ENCODE data around the gene PRSS16.
"Not testable (repeated sequence)": the region's sequence is repeated elsewhere in the genome, so short reads cannot be mapped to it uniquely, and the experiment has no call there.

The PRSS16 gene

GRCh38 chr6:27247133-27247836 is at the start of gene PRSS16:
Gene PRSS16, plus strand, starts transcription at chr6:27247701. Its CDS starts 37 bp downstream, at chr6:27247738.
- in situ Hi-C loops (cut with HindIII; ENCODE audit: low sequenced_read_pairs): loop anchor here (10.0 kb wide), 1 partner anchor 48 kb away; no protein-coding TSS in a partner anchor

- in situ Hi-C loops (cut with HindIII; ENCODE audit: low sequenced_read_pairs): no loop called here
These were observed 41.9 kb upstream of the PRSS16 start for GRCh38 chr6:27205375-27206278.

- in situ Hi-C loops (cut with HindIII; ENCODE audit: low sequenced_read_pairs): no loop called here
These were observed 40.7 kb upstream of the PRSS16 start for GRCh38 chr6:27206806-27207205.

GRCh38 chr6:27208042-27208441 is 39.5 kb upstream of the PRSS16 start:
- in situ Hi-C loops (cut with HindIII; ENCODE audit: low sequenced_read_pairs): no loop called here

- in situ Hi-C loops (cut with HindIII; ENCODE audit: low sequenced_read_pairs): no loop called here
These were observed 38.3 kb upstream of the PRSS16 start for GRCh38 chr6:27209196-27209595.

GRCh38 chr6:27209659-27210269 is 37.7 kb upstream of the PRSS16 start:
- in situ Hi-C loops (cut with HindIII; ENCODE audit: low sequenced_read_pairs): no loop called here

- in situ Hi-C loops (cut with HindIII; ENCODE audit: low sequenced_read_pairs): not testable (repeated sequence)
These were observed 34.4 kb upstream of the PRSS16 start for GRCh38 chr6:27213091-27213517.

GRCh38 chr6:27213544-27214125 is 33.9 kb upstream of the PRSS16 start:
- in situ Hi-C loops (cut with HindIII; ENCODE audit: low sequenced_read_pairs): no loop called here

GRCh38 chr6:27214126-27214601 is 33.3 kb upstream of the PRSS16 start:
- in situ Hi-C loops (cut with HindIII; ENCODE audit: low sequenced_read_pairs): no loop called here

- in situ Hi-C loops (cut with HindIII; ENCODE audit: low sequenced_read_pairs): no loop called here
These were observed 30.6 kb upstream of the PRSS16 start for GRCh38 chr6:27216874-27217273.

GRCh38 chr6:27222971-27223370 is 24.5 kb upstream of the PRSS16 start:
- in situ Hi-C loops (cut with HindIII; ENCODE audit: low sequenced_read_pairs): not testable (repeated sequence)

- in situ Hi-C loops (cut with HindIII; ENCODE audit: low sequenced_read_pairs): no loop called here
These were observed 22.8 kb upstream of the PRSS16 start for GRCh38 chr6:27224729-27225128.

GRCh38 chr6:27228963-27229477 is 18.5 kb upstream of the PRSS16 start:
- in situ Hi-C loops (cut with HindIII; ENCODE audit: low sequenced_read_pairs): no loop called here

GRCh38 chr6:27230758-27231111 is 16.8 kb upstream of the PRSS16 start:
- in situ Hi-C loops (cut with HindIII; ENCODE audit: low sequenced_read_pairs): no loop called here

GRCh38 chr6:27234576-27234975 is 12.9 kb upstream of the PRSS16 start:
- in situ Hi-C loops (cut with HindIII; ENCODE audit: low sequenced_read_pairs): no loop called here

GRCh38 chr6:27237089-27237803 is 10.3 kb upstream of the PRSS16 start:
- in situ Hi-C loops (cut with HindIII; ENCODE audit: low sequenced_read_pairs): no loop called here

GRCh38 chr6:27238010-27238983 is 9.2 kb upstream of the PRSS16 start:
- in situ Hi-C loops (cut with HindIII; ENCODE audit: low sequenced_read_pairs): no loop called here

- in situ Hi-C loops (cut with HindIII; ENCODE audit: low sequenced_read_pairs): no loop called here
These were observed 8.2 kb upstream of the PRSS16 start for GRCh38 chr6:27239258-27239657.

GRCh38 chr6:27241443-27241842 is 6.1 kb upstream of the PRSS16 start:
- in situ Hi-C loops (cut with HindIII; ENCODE audit: low sequenced_read_pairs): loop anchor here (10.0 kb wide), 1 partner anchor 53 kb away; no protein-coding TSS in a partner anchor

Measured in DLD1 (cell line).